ENCODE data around the gene SOBP. TPM values are rescaled to one million over a fixed set of nuclear protein-coding genes. Genes with fewer than 3 reads are reported as not detected.

Gene SOBP
- total RNA-seq, 2 donors from 2014 or later = 1.5 to 1.9 TPM

DNA sequence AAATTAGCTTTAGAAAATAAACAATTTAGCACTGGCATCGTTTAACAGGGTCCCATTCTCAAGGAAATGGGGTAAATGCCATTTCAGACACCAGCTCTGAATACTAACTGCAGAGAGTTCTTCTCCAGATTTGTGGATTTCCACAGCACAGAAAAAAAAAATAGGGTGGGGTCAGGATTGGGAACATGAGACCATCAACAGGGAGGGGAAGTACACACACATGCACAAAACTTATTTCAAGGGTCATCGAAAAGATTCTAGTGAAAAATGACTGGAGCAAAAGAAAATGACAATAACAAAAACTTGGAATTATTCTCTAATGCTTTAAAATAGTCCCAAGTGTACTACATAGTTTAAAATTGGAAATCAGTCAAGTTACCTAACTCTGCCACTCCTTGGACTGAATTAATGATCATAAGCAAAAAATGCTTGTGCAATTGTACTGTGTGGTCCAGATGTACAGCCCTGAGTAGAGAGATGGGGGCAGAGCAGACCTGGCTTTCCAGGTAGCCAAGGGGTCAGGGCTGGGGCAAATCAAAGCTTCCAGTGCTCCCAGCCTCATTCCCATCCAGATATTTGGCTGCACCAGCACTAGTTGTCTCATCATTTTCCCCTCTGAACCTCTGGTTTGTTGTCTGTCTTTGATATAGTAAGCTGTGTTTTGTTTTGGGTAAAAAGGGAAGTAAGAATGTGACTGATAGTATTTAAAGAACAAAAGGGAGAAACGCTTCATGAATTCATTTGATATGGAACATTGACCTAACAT is 152.4 kb downstream of the SOBP start:
- H3K4me1 Mint-ChIP-seq = no peaks in the 10 kb centered on the region
- no peaks in the 10 kb centered on the region for H3K9me3 ChIP-seq (ENCODE audit: control insufficient read depth, low read length)
- no peak overlapping the region for H3K27ac ChIP-seq (ENCODE audit: low read depth, low read length)
- no peak overlapping the region for H3K27ac Mint-ChIP-seq
- H3K9ac ChIP-seq (ENCODE audit: extremely low read depth, low read length, poor library complexity, severe bottlenecking) = no peak overlapping the region
- peaks cover 4% of the 10 kb centered on the region for H3K27me3 Mint-ChIP-seq (ENCODE audit: insufficient read depth)
- no peaks in the 10 kb centered on the region for H3K36me3 ChIP-seq (ENCODE audit: control insufficient read depth, insufficient read depth, low read length)
- no peak for TF ChIP-seq CTCF (conservative IDR thresholded peaks at IDR 0.05)
- peaks cover under 1% of the 10 kb centered on the region for H3K27me3 ChIP-seq (ENCODE audit: control insufficient read depth, insufficient read depth, low read length, poor library complexity, severe bottlenecking)
- H3K4me3 ChIP-seq (ENCODE audit: low read length) = no peak overlapping the region
- DNase-seq = no peak
- no peak overlapping the region for H3K4me3 Mint-ChIP-seq
- 83 to 86% methylated on average over 1 to 3 of the region's 3 CpGs for WGBS, 2 experiments (ENCODE audit: insufficient coverage in 1 of 2, insufficient read length in 1 of 2)
- no peaks in the 10 kb centered on the region for H3K36me3 Mint-ChIP-seq (ENCODE audit: low read depth)
- no peaks in the 10 kb centered on the region for H3K9me3 Mint-ChIP-seq
- H3K4me1 ChIP-seq (ENCODE audit: control insufficient read depth, insufficient read depth, low read length) = no peaks in the 10 kb centered on the region

DNA sequence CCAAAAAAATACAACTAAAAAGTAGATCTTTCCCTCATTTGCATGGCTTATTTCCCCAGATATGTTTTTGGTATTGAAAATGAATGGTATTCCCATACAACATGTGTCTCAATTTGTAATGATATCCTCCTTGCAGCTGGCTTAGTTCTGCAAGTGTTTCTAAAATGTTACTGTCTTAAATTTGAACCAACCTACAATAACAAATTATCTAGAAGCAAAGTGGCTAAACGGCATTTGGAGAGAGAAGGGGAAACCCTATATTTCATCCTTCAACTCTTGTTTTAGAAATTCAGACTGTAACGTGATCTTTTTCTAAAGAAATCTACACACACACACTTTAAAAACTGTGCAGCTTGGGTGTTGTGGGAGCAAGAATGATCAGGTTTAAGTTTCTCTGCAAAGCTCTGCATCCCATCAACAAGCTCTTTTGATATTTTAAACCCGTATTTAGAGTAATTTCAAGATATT is 153.0 kb downstream of the SOBP start:
- H3K9me3 Mint-ChIP-seq = no peaks in the 10 kb centered on the region
- Histone ChIP-seq H3K4me3 (ENCODE audit: low read length) (no peak overlapping the region), H3K27me3 (ENCODE audit: control insufficient read depth, insufficient read depth, low read length, poor library complexity, severe bottlenecking) (no peaks in the 10 kb centered on the region), H3K36me3 (ENCODE audit: control insufficient read depth, insufficient read depth, low read length) (no peaks in the 10 kb centered on the region), H3K4me1 (ENCODE audit: control insufficient read depth, insufficient read depth, low read length) (no peaks in the 10 kb centered on the region), H3K9me3 (ENCODE audit: control insufficient read depth, low read length) (no peaks in the 10 kb centered on the region), H3K27ac (ENCODE audit: low read depth, low read length) (no peak overlapping the region), H3K9ac (ENCODE audit: extremely low read depth, low read length, poor library complexity, severe bottlenecking) (no peak overlapping the region)
- H3K4me1 Mint-ChIP-seq = no peaks in the 10 kb centered on the region
- no peak overlapping the region for H3K4me3 Mint-ChIP-seq
- no peak for TF ChIP-seq CTCF (conservative IDR thresholded peaks at IDR 0.05)
- H3K27me3 Mint-ChIP-seq (ENCODE audit: insufficient read depth) = no peaks in the 10 kb centered on the region
- 89% methylated on average over 2 of the region's 3 CpGs; no CpG with 5 or more reads in 1 of the 2 experiments for WGBS, 2 experiments (ENCODE audit: insufficient coverage in 1 of 2, insufficient read length in 1 of 2)
- no peak overlapping the region for H3K27ac Mint-ChIP-seq
- no peak for DNase-seq
- no peaks in the 10 kb centered on the region for H3K36me3 Mint-ChIP-seq (ENCODE audit: low read depth)

DNA sequence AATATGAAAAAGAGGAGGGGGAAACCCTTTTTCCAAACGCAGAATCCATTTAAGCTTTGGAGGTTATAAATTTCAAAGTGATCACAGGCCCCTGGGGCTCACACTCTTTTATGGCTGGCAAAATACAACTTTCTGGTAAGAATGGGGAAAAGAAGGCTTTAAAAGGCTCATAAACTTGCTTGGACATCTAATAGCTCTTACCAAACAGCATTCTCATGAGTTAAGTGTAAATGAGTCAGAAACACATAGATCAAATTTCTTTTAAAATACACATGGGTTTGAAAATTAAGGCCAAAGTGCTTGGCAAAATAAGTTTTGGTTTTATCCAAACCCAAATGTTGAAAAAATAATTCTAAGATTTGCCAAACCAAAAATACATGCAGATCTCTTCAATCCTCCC is 154.6 kb downstream of the SOBP start:
- no peak for DNase-seq
- H3K36me3 ChIP-seq (ENCODE audit: control insufficient read depth, insufficient read depth, low read length) = no peaks in the 10 kb centered on the region
- Mint-ChIP-seq H3K36me3 (ENCODE audit: low read depth) (no peaks in the 10 kb centered on the region), H3K4me1 (no peaks in the 10 kb centered on the region), H3K9me3 (no peaks in the 10 kb centered on the region), H3K4me3 (no peak overlapping the region), H3K27ac (no peak overlapping the region), H3K27me3 (ENCODE audit: insufficient read depth) (no peaks in the 10 kb centered on the region)
- H3K9me3 ChIP-seq (ENCODE audit: control insufficient read depth, low read length) = no peaks in the 10 kb centered on the region
- no peaks in the 10 kb centered on the region for H3K27me3 ChIP-seq (ENCODE audit: control insufficient read depth, insufficient read depth, low read length, poor library complexity, severe bottlenecking)
- 100% methylated on average over 1 of the region's 1 CpG; no CpG with 5 or more reads in 1 of the 2 experiments for WGBS, 2 experiments (ENCODE audit: insufficient coverage in 1 of 2, insufficient read length in 1 of 2)
- H3K4me1 ChIP-seq (ENCODE audit: control insufficient read depth, insufficient read depth, low read length) = no peaks in the 10 kb centered on the region
- TF ChIP-seq CTCF (conservative IDR thresholded peaks at IDR 0.05) = no peak
- H3K27ac ChIP-seq (ENCODE audit: low read depth, low read length) = no peak overlapping the region
- no peak overlapping the region for H3K9ac ChIP-seq (ENCODE audit: extremely low read depth, low read length, poor library complexity, severe bottlenecking)
- no peak overlapping the region for H3K4me3 ChIP-seq (ENCODE audit: low read length)

Measured in endodermal cell (in vitro differentiated cells).